ENCODE measurements around the gene CFAP221. TPM values are rescaled to one million over a fixed set of nuclear protein-coding genes. Genes with fewer than 3 reads are reported as not detected.

The CFAP221 gene
- total and polyA plus RNA-seq, 2 donors (not counting 3 experiments of a cell fraction or from before 2014, with no cell fraction given): 0.06 TPM; not detected in 1

- dilution Hi-C loops (cut with MboI; ENCODE audit: extremely low pct_ligation_motif_present, low sequenced_read_pairs) (no loop called here), intact Hi-C loops (cut with micrococcal nuclease) (no loop called here)
- POLR2A ChIA-PET: no interaction called here
- Histone ChIP-seq H3K27me3 (ENCODE audit: control insufficient read depth in 2 of 2, insufficient read depth in 2 of 2, low read length in 2 of 2) (peaks cover 0 to 6% of the 10 kb centered on the region in 2 experiments), H3K36me3 (ENCODE audit: control insufficient read depth in 2 of 2, extremely low read depth in 1 of 2, insufficient read depth in 2 of 2, low read length in 2 of 2) (no peaks in the 10 kb centered on the region), H3K9ac (replicated peaks; ENCODE audit: extremely low read depth, insufficient read depth, low read length) (no peak overlapping the region), H3K79me2 (ENCODE audit: control insufficient read depth, insufficient read depth, low read length) (no peaks in the 10 kb centered on the region), H3K4me1 (ENCODE audit: control insufficient read depth, extremely low read depth, insufficient read depth, low read length) (no peaks in the 10 kb centered on the region), H3K9me1 (replicated peaks; ENCODE audit: control insufficient read depth, extremely low read depth, insufficient read depth, low read length) (no peaks in the 10 kb centered on the region), H3K4me3 (replicated peaks in 1 of 3; ENCODE audit: insufficient read depth in 1 of 3, low read depth in 1 of 3, low read length in 3 of 3) (no peak overlapping the region), H4K20me1 (replicated peaks; ENCODE audit: control insufficient read depth, extremely low read depth, insufficient read depth, low read length) (no peaks in the 10 kb centered on the region), H3K27ac (ENCODE audit: insufficient read depth, low read depth, low read length) (no peak overlapping the region), H2AFZ (ENCODE audit: low read depth, low read length) (no peak overlapping the region), H3K4me2 (ENCODE audit: insufficient read depth, low read length) (no peak overlapping the region), H3K9me3 (replicated peaks; ENCODE audit: control insufficient read depth, insufficient read depth, low read length) (no peaks in the 10 kb centered on the region)
- no peak for DNase-seq (ENCODE audit: low read depth, low spot score)
- CTCF ChIA-PET: interaction anchor here (0.7 kb wide), 1 partner anchor 38 kb away, joined by 3 read pairs; no protein-coding TSS in a partner anchor
- TF ChIP-seq, protein P1, sequence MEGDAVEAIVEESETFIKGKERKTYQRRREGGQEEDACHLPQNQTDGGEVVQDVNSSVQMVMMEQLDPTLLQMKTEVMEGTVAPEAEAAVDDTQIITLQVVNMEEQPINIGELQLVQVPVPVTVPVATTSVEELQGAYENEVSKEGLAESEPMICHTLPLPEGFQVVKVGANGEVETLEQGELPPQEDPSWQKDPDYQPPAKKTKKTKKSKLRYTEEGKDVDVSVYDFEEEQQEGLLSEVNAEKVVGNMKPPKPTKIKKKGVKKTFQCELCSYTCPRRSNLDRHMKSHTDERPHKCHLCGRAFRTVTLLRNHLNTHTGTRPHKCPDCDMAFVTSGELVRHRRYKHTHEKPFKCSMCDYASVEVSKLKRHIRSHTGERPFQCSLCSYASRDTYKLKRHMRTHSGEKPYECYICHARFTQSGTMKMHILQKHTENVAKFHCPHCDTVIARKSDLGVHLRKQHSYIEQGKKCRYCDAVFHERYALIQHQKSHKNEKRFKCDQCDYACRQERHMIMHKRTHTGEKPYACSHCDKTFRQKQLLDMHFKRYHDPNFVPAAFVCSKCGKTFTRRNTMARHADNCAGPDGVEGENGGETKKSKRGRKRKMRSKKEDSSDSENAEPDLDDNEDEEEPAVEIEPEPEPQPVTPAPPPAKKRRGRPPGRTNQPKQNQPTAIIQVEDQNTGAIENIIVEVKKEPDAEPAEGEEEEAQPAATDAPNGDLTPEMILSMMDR (IDR thresholded peaks at IDR 0.05; ENCODE audit: extremely low read depth in 1 of 2, insufficient read depth in 1 of 2, low read depth in 1 of 2, low read length in 2 of 2): no peak
- TF ChIP-seq MYC (IDR thresholded peaks at IDR 0.05; ENCODE audit: low read depth, low read length): no peak
- TF ChIP-seq EZH2 (IDR thresholded peaks at IDR 0.05; ENCODE audit: borderline replicate concordance, low read depth, low read length, severe bottlenecking): no peak
- TF ChIP-seq, protein P2, sequence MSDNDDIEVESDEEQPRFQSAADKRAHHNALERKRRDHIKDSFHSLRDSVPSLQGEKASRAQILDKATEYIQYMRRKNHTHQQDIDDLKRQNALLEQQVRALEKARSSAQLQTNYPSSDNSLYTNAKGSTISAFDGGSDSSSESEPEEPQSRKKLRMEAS (IDR thresholded peaks at IDR 0.05; ENCODE audit: insufficient read depth, insufficient read length): no peak
- TF ChIP-seq POLR2AphosphoS5 (IDR thresholded peaks at IDR 0.05; ENCODE audit: insufficient read depth, low read depth, low read length): no peak
- no peak for TF ChIP-seq POLR2A (IDR thresholded peaks at IDR 0.05; ENCODE audit: low read depth, low read length)
- no peak for TF ChIP-seq JUN (IDR thresholded peaks at IDR 0.05; ENCODE audit: borderline replicate concordance, insufficient read depth, insufficient read length, low read depth)
- no peak for TF ChIP-seq GATA2 (IDR thresholded peaks at IDR 0.05; ENCODE audit: insufficient read depth, insufficient read length, low read depth, low read length)
- TF ChIP-seq FOS (IDR thresholded peaks at IDR 0.05; ENCODE audit: borderline replicate concordance, insufficient read depth, low read length): no peak
- no TSS peak for BruUV-seq (replicated peaks)
- no peak for FAIRE-seq
Measured at GRCh38 chr2:119608553-119608952, 64.3 kb downstream of the CFAP221 start.

Data from endothelial cell of umbilical vein (primary cell).